ENCODE data around the gene LAMB3.
"Not testable (repeated sequence)": the region's sequence is repeated elsewhere in the genome, so short reads cannot be mapped to it uniquely, and the experiment has no call there.

The LAMB3 gene

DNA sequence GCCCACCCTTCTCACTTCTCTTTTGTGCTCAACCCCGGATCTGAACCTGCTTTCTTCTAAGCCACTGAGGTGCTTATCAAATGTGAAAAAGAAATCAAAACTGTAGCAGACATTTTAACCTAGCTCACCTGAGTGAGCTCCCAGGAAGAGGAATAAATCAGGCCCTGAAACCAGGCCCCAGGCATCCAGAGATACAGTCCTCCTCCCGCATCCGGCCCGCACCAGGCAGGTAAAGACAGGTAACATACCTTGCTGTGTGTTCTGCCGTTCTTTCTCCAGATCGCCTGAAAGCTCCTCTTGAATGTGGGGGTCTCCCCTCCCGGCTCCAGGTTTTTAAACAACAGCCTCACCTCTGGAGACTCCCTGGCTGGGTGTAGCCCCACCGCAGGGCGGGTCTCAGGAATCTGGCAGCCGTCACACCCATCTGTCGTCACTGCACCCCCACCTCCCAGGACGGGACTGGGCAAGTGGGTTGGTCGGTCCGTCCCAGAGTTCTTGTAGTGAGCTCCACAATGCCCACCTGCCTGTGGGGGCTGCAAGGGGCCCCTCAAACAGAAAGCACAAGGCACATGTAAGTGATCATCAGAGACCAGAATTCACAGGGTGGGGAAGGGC lies at the start of gene LAMB3:
Gene LAMB3 (minus strand): TSS at position 305 of the 615 bp plus-strand sequence. CDS start 1,481 bp downstream, outside the sequence.
- ChIA-PET POLR2A (interaction anchor here (1.0 kb wide), 1 partner anchor 132 kb away, joined by 3 read pairs; the partner anchor contains the start of gene C1orf74), CTCF (interaction anchor here (1.5 kb wide), 1 partner anchor 62 kb away, joined by 4 read pairs; no protein-coding TSS in a partner anchor)
- no peak for DNase-seq (ENCODE audit: extremely low spot score)
- no peak for TF ChIP-seq CTBP1 (IDR thresholded peaks at IDR 0.05; ENCODE audit: borderline replicate concordance)
- no peak for TF ChIP-seq BHLHE40 (IDR thresholded peaks at IDR 0.05; ENCODE audit: borderline replicate concordance)
- no peak for TF ChIP-seq LEF1 (IDR thresholded peaks at IDR 0.05; ENCODE audit: borderline replicate concordance)
- TF ChIP-seq ZNF384 (IDR thresholded peaks at IDR 0.05) = no peak
- TF ChIP-seq, protein P1, sequence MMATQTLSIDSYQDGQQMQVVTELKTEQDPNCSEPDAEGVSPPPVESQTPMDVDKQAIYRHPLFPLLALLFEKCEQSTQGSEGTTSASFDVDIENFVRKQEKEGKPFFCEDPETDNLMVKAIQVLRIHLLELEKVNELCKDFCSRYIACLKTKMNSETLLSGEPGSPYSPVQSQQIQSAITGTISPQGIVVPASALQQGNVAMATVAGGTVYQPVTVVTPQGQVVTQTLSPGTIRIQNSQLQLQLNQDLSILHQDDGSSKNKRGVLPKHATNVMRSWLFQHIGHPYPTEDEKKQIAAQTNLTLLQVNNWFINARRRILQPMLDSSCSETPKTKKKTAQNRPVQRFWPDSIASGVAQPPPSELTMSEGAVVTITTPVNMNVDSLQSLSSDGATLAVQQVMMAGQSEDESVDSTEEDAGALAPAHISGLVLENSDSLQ (IDR thresholded peaks at IDR 0.05) = no peak
- no peak for TF ChIP-seq HDGF (IDR thresholded peaks at IDR 0.05; ENCODE audit: borderline replicate concordance)
- no peak for TF ChIP-seq ARNT (IDR thresholded peaks at IDR 0.05)
- TF ChIP-seq FOXK2 (IDR thresholded peaks at IDR 0.05) = no peak
- TF ChIP-seq TARDBP (IDR thresholded peaks at IDR 0.05) = no peak
- TF ChIP-seq ELF4 (IDR thresholded peaks at IDR 0.05) = no peak
- no peak for TF ChIP-seq NFRKB (IDR thresholded peaks at IDR 0.05)
- no peak for TF ChIP-seq FOXM1 (IDR thresholded peaks at IDR 0.05; ENCODE audit: borderline replicate concordance)
- TF ChIP-seq SP1 (IDR thresholded peaks at IDR 0.05) = no peak
- TF ChIP-seq FOXA1 (IDR thresholded peaks at IDR 0.05) = no peak
- TF ChIP-seq L3MBTL2 (conservative IDR thresholded peaks at IDR 0.05) = no peak
- TF ChIP-seq SUZ12 (IDR thresholded peaks at IDR 0.05) = no peak

DNA sequence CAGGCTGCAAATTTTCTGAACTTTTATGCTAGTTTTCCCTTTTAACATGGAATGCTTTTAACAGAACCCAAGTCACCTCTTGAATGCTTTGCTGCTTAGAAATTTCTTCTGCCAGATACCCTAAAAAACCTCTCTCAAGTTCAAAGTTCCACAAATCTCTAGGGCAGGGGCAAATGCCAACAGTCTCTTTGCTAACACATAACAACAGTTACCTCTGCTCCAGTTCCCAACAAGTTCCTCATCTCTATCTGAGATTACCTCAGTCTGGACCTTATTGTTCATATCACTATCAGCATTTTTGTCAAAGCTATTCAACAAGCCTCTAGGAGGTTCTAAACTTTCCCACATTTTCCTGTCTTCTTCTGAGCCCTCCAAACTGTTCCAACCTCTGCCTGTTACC lies 48.5 kb upstream of the LAMB3 start:
- CTCF ChIA-PET; DNase-seq (ENCODE audit: extremely low spot score); POLR2A ChIA-PET: not testable (repeated sequence)

DNA sequence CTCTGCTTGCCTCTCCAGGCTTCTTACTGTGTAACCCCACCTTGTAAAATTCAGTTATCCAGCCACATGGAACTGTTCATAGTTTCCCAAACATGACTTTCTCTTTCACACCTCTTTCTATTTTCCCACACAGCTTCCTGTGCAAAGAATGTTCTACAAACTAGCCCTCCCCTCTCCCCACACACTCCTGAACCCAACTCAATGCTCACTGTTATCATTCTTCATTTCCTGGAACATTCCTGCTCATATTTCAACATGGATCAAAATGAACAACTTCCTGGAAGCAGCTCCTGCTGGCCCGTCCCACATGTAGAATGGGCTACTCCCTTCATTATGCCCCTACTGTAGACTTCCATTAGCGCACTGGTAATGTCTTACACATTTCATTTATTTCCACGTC lies 44.9 kb upstream of the LAMB3 start:
- DNase-seq (ENCODE audit: extremely low spot score) = no peak
- TF ChIP-seq L3MBTL2 (conservative IDR thresholded peaks at IDR 0.05) = no peak
- TF ChIP-seq ELF4 (IDR thresholded peaks at IDR 0.05) = no peak
- TF ChIP-seq ZNF384 (IDR thresholded peaks at IDR 0.05) = no peak
- CTCF ChIA-PET = interaction anchor here (0.9 kb wide), 1 partner anchor 131 kb away, joined by 3 read pairs; no protein-coding TSS in a partner anchor
- POLR2A ChIA-PET = no interaction called here

DNA sequence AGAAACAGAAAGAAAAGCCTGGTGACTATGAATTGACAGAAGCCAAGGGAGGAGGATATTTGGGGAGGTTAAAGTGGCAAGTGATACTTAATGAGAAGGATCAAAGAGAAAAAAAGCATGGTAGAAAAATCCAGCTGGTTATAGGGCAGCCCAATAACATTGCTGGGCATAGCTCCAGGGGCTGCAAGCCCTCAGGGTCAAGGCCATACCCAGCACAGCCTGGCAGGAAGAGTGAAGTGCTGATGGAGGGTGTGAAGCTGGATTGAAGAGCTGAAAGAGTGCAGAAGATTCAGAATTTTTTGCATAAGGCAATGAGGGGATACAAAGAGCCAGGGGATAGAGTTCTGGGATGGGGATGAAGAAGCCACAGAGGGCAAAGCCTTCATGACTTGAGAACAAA lies 44.4 kb upstream of the LAMB3 start:
- CTCF ChIA-PET = no interaction called here
- no peak for DNase-seq (ENCODE audit: extremely low spot score)
- TF ChIP-seq CTBP1 (IDR thresholded peaks at IDR 0.05; ENCODE audit: borderline replicate concordance) = no peak
- POLR2A ChIA-PET = no interaction called here

DNA sequence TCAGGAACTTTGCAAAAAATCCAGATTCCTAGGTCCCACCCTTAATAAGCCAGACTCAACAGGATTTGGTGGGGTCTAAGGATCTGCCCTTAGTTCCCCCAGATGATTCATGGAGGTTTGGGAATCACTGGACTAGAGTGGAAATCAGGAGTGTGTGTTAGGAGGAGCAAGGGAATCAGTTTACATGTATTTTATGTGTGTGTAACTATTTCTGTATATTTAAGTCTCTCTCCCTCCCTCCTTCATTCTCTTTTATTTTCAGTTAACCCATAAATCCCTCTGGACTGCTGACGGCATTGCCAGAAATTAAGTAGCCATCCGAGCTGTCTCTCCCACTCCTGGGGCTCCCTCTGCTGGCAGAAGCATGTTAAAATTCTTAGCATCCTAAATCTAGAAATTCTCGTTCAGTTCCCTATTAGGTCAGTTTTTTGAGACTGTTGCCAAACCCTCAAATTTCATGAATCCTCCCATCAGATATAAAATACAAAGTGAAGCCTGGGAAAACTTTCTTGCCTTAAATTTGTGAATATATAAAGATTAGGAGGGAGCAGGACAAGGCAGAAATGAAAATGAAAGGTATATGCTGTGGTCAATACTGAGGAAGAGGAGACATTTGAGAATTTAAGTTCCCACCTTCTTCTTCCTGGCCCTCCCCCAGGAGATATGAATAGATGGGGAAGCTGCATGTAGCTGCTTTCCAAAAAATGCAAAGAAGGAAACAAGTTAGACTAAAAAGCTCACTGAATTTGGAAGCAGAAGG lies 40.7 kb upstream of the LAMB3 start:
- ChIA-PET POLR2A (no interaction called here), CTCF (interaction anchor here (0.7 to 1.2 kb wide), 2 partner anchors 91 to 127 kb away, joined by 3 read pairs; no protein-coding TSS in a partner anchor)
- TF ChIP-seq, protein P1 (IDR thresholded peaks at IDR 0.05) = peak; percentile 81
- TF ChIP-seq ZNF384 (IDR thresholded peaks at IDR 0.05) = no peak
- DNase-seq (ENCODE audit: extremely low spot score) = peak; percentile 80

DNA sequence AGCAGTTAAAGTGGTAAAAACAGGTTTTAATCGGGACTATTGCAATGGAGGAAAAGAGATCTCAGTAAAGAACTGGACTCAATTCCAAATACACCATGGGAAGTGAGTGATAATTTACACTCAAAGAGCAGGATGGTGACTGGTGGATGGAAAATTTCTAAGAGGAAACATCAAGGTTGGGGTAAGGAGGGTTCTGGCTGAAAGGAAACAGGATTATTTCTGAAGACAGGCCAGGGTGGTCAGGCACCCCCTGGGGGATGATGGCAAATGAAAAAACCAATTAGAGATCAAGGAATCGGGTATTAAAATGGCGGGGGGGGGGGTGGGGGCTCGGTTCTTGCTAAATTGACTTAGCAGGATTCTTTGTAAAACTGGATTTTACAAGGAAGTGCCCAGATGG lies 40.1 kb upstream of the LAMB3 start:
- TF ChIP-seq SUZ12 (IDR thresholded peaks at IDR 0.05) (no peak), NFRKB (IDR thresholded peaks at IDR 0.05) (no peak), L3MBTL2 (conservative IDR thresholded peaks at IDR 0.05) (no peak), BHLHE40 (IDR thresholded peaks at IDR 0.05; ENCODE audit: borderline replicate concordance) (no peak), ARNT (IDR thresholded peaks at IDR 0.05) (no peak), SP1 (IDR thresholded peaks at IDR 0.05) (no peak), FOXM1 (IDR thresholded peaks at IDR 0.05; ENCODE audit: borderline replicate concordance) (no peak), HDGF (IDR thresholded peaks at IDR 0.05; ENCODE audit: borderline replicate concordance) (no peak), LEF1 (IDR thresholded peaks at IDR 0.05; ENCODE audit: borderline replicate concordance) (no peak), FOXA1 (IDR thresholded peaks at IDR 0.05) (no peak), ELF4 (IDR thresholded peaks at IDR 0.05) (no peak), FOXK2 (IDR thresholded peaks at IDR 0.05) (no peak), CTBP1 (IDR thresholded peaks at IDR 0.05; ENCODE audit: borderline replicate concordance) (no peak), ZNF384 (IDR thresholded peaks at IDR 0.05) (no peak), TARDBP (IDR thresholded peaks at IDR 0.05) (no peak)
- TF ChIP-seq, protein P1 (IDR thresholded peaks at IDR 0.05) = no peak
- DNase-seq (ENCODE audit: extremely low spot score) = no peak
- ChIA-PET POLR2A (no interaction called here), CTCF (interaction anchor here (1.2 kb wide), 1 partner anchor 126 kb away, joined by 3 read pairs; no protein-coding TSS in a partner anchor)

DNA sequence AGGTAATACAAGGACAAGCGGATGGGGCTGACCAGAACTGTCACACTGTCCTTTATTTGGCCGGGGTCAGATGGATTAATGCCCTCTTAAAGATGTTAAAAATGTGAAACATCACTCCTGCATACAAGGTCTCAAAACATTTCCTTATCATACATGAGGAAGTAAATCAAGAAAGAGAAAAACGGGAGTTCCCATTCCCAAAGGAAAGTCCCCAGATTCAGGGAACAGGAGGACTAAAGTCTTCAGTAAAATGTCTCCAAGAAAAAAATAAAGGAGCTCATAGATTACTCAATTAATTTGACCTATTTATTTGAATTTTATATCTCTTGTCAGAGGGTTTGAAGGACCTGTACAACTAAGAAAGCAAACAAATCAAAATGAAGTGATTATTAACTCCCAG lies 39.0 kb upstream of the LAMB3 start:
- CTCF ChIA-PET = no interaction called here
- no peak for DNase-seq (ENCODE audit: extremely low spot score)
- POLR2A ChIA-PET = no interaction called here
- TF ChIP-seq LEF1 (IDR thresholded peaks at IDR 0.05; ENCODE audit: borderline replicate concordance) = no peak
- no peak for TF ChIP-seq ARNT (IDR thresholded peaks at IDR 0.05)
- TF ChIP-seq SP1 (IDR thresholded peaks at IDR 0.05) = no peak
- TF ChIP-seq ZNF384 (IDR thresholded peaks at IDR 0.05) = no peak
- TF ChIP-seq TARDBP (IDR thresholded peaks at IDR 0.05) = no peak
- TF ChIP-seq, protein P1 (IDR thresholded peaks at IDR 0.05) = no peak
- TF ChIP-seq BHLHE40 (IDR thresholded peaks at IDR 0.05; ENCODE audit: borderline replicate concordance) = no peak
- TF ChIP-seq L3MBTL2 (conservative IDR thresholded peaks at IDR 0.05) = no peak
- TF ChIP-seq FOXK2 (IDR thresholded peaks at IDR 0.05) = no peak
- no peak for TF ChIP-seq ELF4 (IDR thresholded peaks at IDR 0.05)
- no peak for TF ChIP-seq NFRKB (IDR thresholded peaks at IDR 0.05)
